Uterus (tissue), 4 donors: ENCODE measurements around the gene CNTLN. TPM values are rescaled to one million over a fixed set of nuclear protein-coding genes. Genes with fewer than 3 reads are reported as not detected.
"Not testable (repeated sequence)": the region's sequence is repeated elsewhere in the genome, so short reads cannot be mapped to it uniquely, and the experiment has no call there.

Experiments
- DNase-seq, 2 donors: peaks; one replicate each; pipeline ENCODE4 v3.0.0-alpha.2; 2019 to 2020
- H3K27ac ChIP-seq, 2 donors: fragments of 200-600 bp; sonication (generic); 1 replicate in 1 of 2; 2 replicates in 1 of 2; pipeline ENCODE4 v1.5.1; 2016 to 2018
- H3K27me3 ChIP-seq, 2 donors: fragments of 200-600 bp; sonication (generic); one replicate each; pipeline ENCODE4 v1.5.1; 2018 to 2019; ENCODE audit warnings: control low read depth in 1 of 2
- H3K36me3 ChIP-seq, 2 donors: fragments of 200-600 bp; sonication (generic); one replicate each; pipeline ENCODE4 v1.5.1; 2019; ENCODE audit warnings: control low read depth in 1 of 2
- H3K4me1 ChIP-seq, 2 donors: fragments of 200-600 bp; sonication (generic); one replicate each; pipeline ENCODE4 v1.5.1; 2018 to 2019; ENCODE audit warnings: control low read depth in 1 of 2
- H3K4me3 ChIP-seq, 2 donors: fragments of 200-600 bp; sonication (generic); 1 replicate in 1 of 2; 2 replicates in 1 of 2; pipeline ENCODE4 v1.5.1; 2018 to 2019; ENCODE audit warnings: mild to moderate bottlenecking in 1 of 2
- H3K9me3 ChIP-seq, 2 donors: fragments of 200-600 bp; sonication (generic); one replicate each; pipeline ENCODE4 v1.5.1; 2019; ENCODE audit warnings: control low read depth in 1 of 2
- CTCF ChIP-seq, 4 experiments: fragments of 200-600 bp in 2 of 4; fragments of 450-650 bp in 2 of 4; sonication (generic) in 2 of 4; IDR thresholded peaks; one replicate each; pipeline ENCODE4 v1.5.1; 2016 to 2019; ENCODE audit warnings: antibody characterized with exemption in 4 of 4, mild to moderate bottlenecking in 2 of 4, moderate library complexity in 1 of 4
- POLR2A ChIP-seq, 2 donors: fragments of 450-650 bp; IDR thresholded peaks; one replicate each; pipeline ENCODE4 v1.6.1; 2016; ENCODE audit warnings: antibody characterized with exemption in 2 of 2, mild to moderate bottlenecking in 1 of 2, moderate library complexity in 1 of 2
- intact Hi-C: fragments of 100-400 bp; cut with DNase I; formaldehyde crosslinking; loops from one replicate; pipeline ENCODE4 v1.15.1; 2023; ENCODE audit warnings: low total_unique reads
- total RNA-seq, 4 donors: library from RNA; depleted of rRNA in 3 of 4; stranded (reverse); fragments of >200 nt in 3 of 4; gene quantifications; one replicate each; pipeline versions ENCODE4 v1.1.0 to v1.2.4, GENCODE V29; 2014 to 2023
- donor health status: DM: yes; HTN: yes; CAD: no.

Gene CNTLN
- total RNA-seq, 4 donors from 2014 or later: 11.3 to 41.7 (median 18.9) TPM

- no peaks in the 10 kb centered on the region for H3K27me3 ChIP-seq
- H3K36me3 ChIP-seq: no peaks in the 10 kb centered on the region
- DNase-seq: no peak
- intact Hi-C loops: no loop called here
- H3K4me1 ChIP-seq: no peaks in the 10 kb centered on the region
- no peak for TF ChIP-seq CTCF (IDR thresholded peaks at IDR 0.05)
- no peak for TF ChIP-seq POLR2A (IDR thresholded peaks at IDR 0.05)
- no peaks in the 10 kb centered on the region for H3K9me3 ChIP-seq
- H3K4me3 ChIP-seq: no peak overlapping the region
- H3K27ac ChIP-seq: no peak overlapping the region
Measured at GRCh38 chr9:17230646-17231045, 95.8 kb downstream of the CNTLN start.

- H3K27me3 ChIP-seq: no peaks in the 10 kb centered on the region
- H3K36me3 ChIP-seq: no peaks in the 10 kb centered on the region
- H3K9me3 ChIP-seq: no peaks in the 10 kb centered on the region
- no peak for DNase-seq
- TF ChIP-seq CTCF (IDR thresholded peaks at IDR 0.05) (no peak), POLR2A (IDR thresholded peaks at IDR 0.05) (no peak)
- intact Hi-C loops: no loop called here
- H3K27ac ChIP-seq: no peak overlapping the region
- no peak overlapping the region for H3K4me3 ChIP-seq
- H3K4me1 ChIP-seq: no peaks in the 10 kb centered on the region
Measured at GRCh38 chr9:17236147-17236546, 101.3 kb downstream of the CNTLN start.

GRCh38 chr9:17246770-17247169, 111.9 kb downstream of the CNTLN start:
- TF ChIP-seq CTCF (IDR thresholded peaks at IDR 0.05) (no peak), POLR2A (IDR thresholded peaks at IDR 0.05) (no peak)
- H3K27me3 ChIP-seq: no peaks in the 10 kb centered on the region
- intact Hi-C loops: no loop called here
- DNase-seq: no peak
- H3K4me3 ChIP-seq: no peak overlapping the region
- peaks cover 0 to 24% of the 10 kb centered on the region in 2 donors for H3K9me3 ChIP-seq
- H3K4me1 ChIP-seq: no peaks in the 10 kb centered on the region
- no peak overlapping the region for H3K27ac ChIP-seq
- H3K36me3 ChIP-seq: no peaks in the 10 kb centered on the region

- no peak overlapping the region for H3K4me3 ChIP-seq
- TF ChIP-seq POLR2A (IDR thresholded peaks at IDR 0.05) (no peak), CTCF (IDR thresholded peaks at IDR 0.05) (no peak)
- no peak overlapping the region for H3K27ac ChIP-seq
- peaks cover 0 to 34% of the 10 kb centered on the region in 2 donors for H3K9me3 ChIP-seq
- H3K36me3 ChIP-seq: no peaks in the 10 kb centered on the region
- H3K4me1 ChIP-seq: no peaks in the 10 kb centered on the region
- DNase-seq: no peak
- intact Hi-C loops: no loop called here
- no peaks in the 10 kb centered on the region for H3K27me3 ChIP-seq
Measured at GRCh38 chr9:17251100-17251499, 116.3 kb downstream of the CNTLN start.

GRCh38 chr9:17268531-17269188, 133.8 kb downstream of the CNTLN start:
- H3K9me3 ChIP-seq, intact Hi-C loops, H3K36me3 ChIP-seq, DNase-seq, H3K27ac ChIP-seq, H3K27me3 ChIP-seq, H3K4me1 ChIP-seq, H3K4me3 ChIP-seq: not testable (repeated sequence)

- no peak for TF ChIP-seq POLR2A (IDR thresholded peaks at IDR 0.05)
- no peak for TF ChIP-seq CTCF (IDR thresholded peaks at IDR 0.05)
- intact Hi-C loops: no loop called here
- Histone ChIP-seq H3K27me3 (no peaks in the 10 kb centered on the region), H3K27ac (no peak overlapping the region), H3K4me3 (no peak overlapping the region), H3K36me3 (no peaks in the 10 kb centered on the region), H3K4me1 (no peaks in the 10 kb centered on the region), H3K9me3 (no peaks in the 10 kb centered on the region)
- no peak for DNase-seq
Measured at GRCh38 chr9:17269799-17270198, 135.0 kb downstream of the CNTLN start.
